ENCODE measurements around the gene GPR153. TPM values are rescaled to one million over a fixed set of nuclear protein-coding genes. Genes with fewer than 3 reads are reported as not detected.

GPR153 gene
- total and polyA plus RNA-seq, 2 donors (not counting 1 experiment from before 2014, with no cell fraction given): 4.0 to 8.9 TPM

DNA sequence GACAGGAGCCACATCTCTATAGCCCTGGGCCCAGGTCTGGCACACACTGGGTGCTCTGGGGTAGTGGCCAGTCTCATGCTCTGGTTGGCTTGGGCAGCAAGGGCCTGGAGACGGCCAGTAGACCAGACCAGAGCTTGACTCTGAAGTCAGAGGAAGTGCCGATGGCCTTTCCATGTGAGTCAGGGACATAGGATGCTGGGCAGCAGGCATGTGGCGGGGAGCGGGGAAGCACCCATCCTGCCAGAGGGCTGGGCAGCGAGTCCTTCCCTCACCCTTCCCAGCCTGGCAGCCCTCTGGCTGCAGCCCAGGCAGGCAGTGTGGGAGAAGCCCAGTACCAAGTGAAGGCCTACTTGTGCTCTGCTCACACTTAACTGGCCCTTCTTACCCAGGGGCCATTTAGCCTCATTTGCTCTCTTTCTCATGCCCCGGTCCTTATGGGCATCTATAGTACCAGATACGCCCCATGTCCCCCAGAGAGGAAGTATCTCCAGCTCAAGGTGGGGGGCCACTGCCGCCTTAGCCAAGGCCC is 3.3 kb downstream of the GPR153 start:
- no peak for DNase-seq (ENCODE audit: low read depth in 2 of 2)

DNA sequence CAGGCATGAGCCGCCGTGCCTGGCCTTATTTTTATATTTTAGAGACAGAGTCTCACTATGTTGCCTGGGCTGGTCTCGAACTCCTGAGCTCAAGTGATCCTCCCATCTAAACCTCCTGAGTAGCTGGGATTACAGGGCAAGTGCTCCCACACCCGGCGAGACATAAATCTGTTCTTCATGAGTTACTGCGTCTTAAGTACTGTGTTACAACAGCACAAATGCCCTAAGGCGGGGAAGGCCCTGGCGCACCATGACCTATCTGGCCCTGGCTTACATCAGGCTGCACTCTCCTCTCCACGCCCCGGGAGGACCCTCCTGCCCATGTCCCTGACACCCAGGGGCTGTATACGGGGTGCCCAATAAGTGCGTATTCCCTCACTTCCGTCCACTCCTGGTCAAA is 4.3 kb downstream of the GPR153 start:
- no peak overlapping the region for H3K4me3 ChIP-seq (replicated peaks in 1 of 4; ENCODE audit: control extremely low read depth in 1 of 4, insufficient read depth in 1 of 4, low read depth in 3 of 4, low read length in 4 of 4)
- no peaks in the 10 kb centered on the region for H4K20me1 ChIP-seq (ENCODE audit: control insufficient read depth, extremely low read depth, insufficient read depth, low read length)
- no peak overlapping the region for H2AFZ ChIP-seq (ENCODE audit: low read length)
- H3K4me2 ChIP-seq (ENCODE audit: extremely low read depth, insufficient read depth, low read length): no peak overlapping the region
- no peaks in the 10 kb centered on the region for H3K4me1 ChIP-seq (ENCODE audit: control insufficient read depth, extremely low read depth, insufficient read depth, low read length)
- TF ChIP-seq, protein P1, sequence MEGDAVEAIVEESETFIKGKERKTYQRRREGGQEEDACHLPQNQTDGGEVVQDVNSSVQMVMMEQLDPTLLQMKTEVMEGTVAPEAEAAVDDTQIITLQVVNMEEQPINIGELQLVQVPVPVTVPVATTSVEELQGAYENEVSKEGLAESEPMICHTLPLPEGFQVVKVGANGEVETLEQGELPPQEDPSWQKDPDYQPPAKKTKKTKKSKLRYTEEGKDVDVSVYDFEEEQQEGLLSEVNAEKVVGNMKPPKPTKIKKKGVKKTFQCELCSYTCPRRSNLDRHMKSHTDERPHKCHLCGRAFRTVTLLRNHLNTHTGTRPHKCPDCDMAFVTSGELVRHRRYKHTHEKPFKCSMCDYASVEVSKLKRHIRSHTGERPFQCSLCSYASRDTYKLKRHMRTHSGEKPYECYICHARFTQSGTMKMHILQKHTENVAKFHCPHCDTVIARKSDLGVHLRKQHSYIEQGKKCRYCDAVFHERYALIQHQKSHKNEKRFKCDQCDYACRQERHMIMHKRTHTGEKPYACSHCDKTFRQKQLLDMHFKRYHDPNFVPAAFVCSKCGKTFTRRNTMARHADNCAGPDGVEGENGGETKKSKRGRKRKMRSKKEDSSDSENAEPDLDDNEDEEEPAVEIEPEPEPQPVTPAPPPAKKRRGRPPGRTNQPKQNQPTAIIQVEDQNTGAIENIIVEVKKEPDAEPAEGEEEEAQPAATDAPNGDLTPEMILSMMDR (conservative IDR thresholded peaks at IDR 0.05 in 1 of 2, IDR thresholded peaks at IDR 0.05 in 1 of 2; ENCODE audit: low read depth in 1 of 2, low read length in 2 of 2): no peak
- no peak for TF ChIP-seq EZH2 (IDR thresholded peaks at IDR 0.05; ENCODE audit: low read length, missing control alignments)
- H3K9me3 ChIP-seq (ENCODE audit: control insufficient read depth, insufficient read depth, low read depth, low read length): no peaks in the 10 kb centered on the region
- H3K36me3 ChIP-seq (ENCODE audit: control insufficient read depth, insufficient read depth, low read length): no peaks in the 10 kb centered on the region
- H3K27me3 ChIP-seq (ENCODE audit: control insufficient read depth, insufficient read depth, low read length): no peaks in the 10 kb centered on the region
- no peak for DNase-seq (ENCODE audit: low read depth in 2 of 2)
- H3K27ac ChIP-seq (ENCODE audit: insufficient read depth, low read length): no peak overlapping the region
- H3K9ac ChIP-seq (ENCODE audit: insufficient read depth, low read length): no peak overlapping the region
- no peaks in the 10 kb centered on the region for H3K79me2 ChIP-seq (ENCODE audit: control insufficient read depth, insufficient read depth, low read length)

More for the DNA sequence above, 3.3 kb downstream of the GPR153 start:
- Histone ChIP-seq H3K9ac (ENCODE audit: insufficient read depth, low read length) (no peak overlapping the region), H4K20me1 (ENCODE audit: control insufficient read depth, extremely low read depth, insufficient read depth, low read length) (no peaks in the 10 kb centered on the region), H3K4me1 (ENCODE audit: control insufficient read depth, extremely low read depth, insufficient read depth, low read length) (no peaks in the 10 kb centered on the region), H3K9me3 (ENCODE audit: control insufficient read depth, insufficient read depth, low read depth, low read length) (no peaks in the 10 kb centered on the region), H3K36me3 (ENCODE audit: control insufficient read depth, insufficient read depth, low read length) (no peaks in the 10 kb centered on the region), H3K27me3 (ENCODE audit: control insufficient read depth, insufficient read depth, low read length) (no peaks in the 10 kb centered on the region), H3K4me2 (ENCODE audit: extremely low read depth, insufficient read depth, low read length) (no peak overlapping the region), H3K79me2 (ENCODE audit: control insufficient read depth, insufficient read depth, low read length) (no peaks in the 10 kb centered on the region), H2AFZ (ENCODE audit: low read length) (no peak overlapping the region), H3K27ac (ENCODE audit: insufficient read depth, low read length) (no peak overlapping the region), H3K4me3 (replicated peaks in 1 of 4; ENCODE audit: control extremely low read depth in 1 of 4, insufficient read depth in 1 of 4, low read depth in 3 of 4, low read length in 4 of 4) (no peak overlapping the region)
- TF ChIP-seq, protein P1 (conservative IDR thresholded peaks at IDR 0.05 in 1 of 2, IDR thresholded peaks at IDR 0.05 in 1 of 2; ENCODE audit: low read depth in 1 of 2, low read length in 2 of 2): no peak
- no peak for TF ChIP-seq EZH2 (IDR thresholded peaks at IDR 0.05; ENCODE audit: low read length, missing control alignments)

DNA sequence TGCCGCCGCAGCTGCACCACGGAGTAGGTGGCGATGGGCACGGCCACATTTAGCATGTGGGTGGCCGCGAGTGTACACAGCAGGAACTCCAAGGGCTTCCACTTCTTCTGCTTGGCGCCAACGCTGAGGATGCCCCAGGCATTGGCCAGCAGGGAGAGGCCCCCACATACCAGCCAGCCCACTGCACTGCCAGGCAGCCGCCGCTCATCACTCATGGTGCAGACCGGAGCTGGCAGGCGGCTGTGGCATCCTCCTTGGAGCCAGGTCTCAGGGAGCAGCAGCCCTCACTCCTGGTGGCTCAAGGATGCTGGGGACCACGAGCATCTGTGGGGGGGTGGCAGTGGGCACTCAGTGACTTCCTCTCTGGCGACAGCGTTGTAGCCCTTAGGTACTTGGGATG is 6.2 kb downstream of the GPR153 start:
- H4K20me1 ChIP-seq (ENCODE audit: control insufficient read depth, extremely low read depth, insufficient read depth, low read length): no peaks in the 10 kb centered on the region
- no peaks in the 10 kb centered on the region for H3K36me3 ChIP-seq (ENCODE audit: control insufficient read depth, insufficient read depth, low read length)
- no peaks in the 10 kb centered on the region for H3K4me1 ChIP-seq (ENCODE audit: control insufficient read depth, extremely low read depth, insufficient read depth, low read length)
- no peak overlapping the region for H3K4me2 ChIP-seq (ENCODE audit: extremely low read depth, insufficient read depth, low read length)
- H3K9me3 ChIP-seq (ENCODE audit: control insufficient read depth, insufficient read depth, low read depth, low read length): no peaks in the 10 kb centered on the region
- no peak for DNase-seq (ENCODE audit: low read depth in 2 of 2)
- no peak overlapping the region for H3K9ac ChIP-seq (ENCODE audit: insufficient read depth, low read length)
- no peak overlapping the region for H3K4me3 ChIP-seq (replicated peaks in 1 of 4; ENCODE audit: control extremely low read depth in 1 of 4, insufficient read depth in 1 of 4, low read depth in 3 of 4, low read length in 4 of 4)
- H3K27me3 ChIP-seq (ENCODE audit: control insufficient read depth, insufficient read depth, low read length): peaks cover 4% of the 10 kb centered on the region
- H3K27ac ChIP-seq (ENCODE audit: insufficient read depth, low read length): no peak overlapping the region
- H2AFZ ChIP-seq (ENCODE audit: low read length): no peak overlapping the region
- H3K79me2 ChIP-seq (ENCODE audit: control insufficient read depth, insufficient read depth, low read length): no peaks in the 10 kb centered on the region
- TF ChIP-seq, protein P1 (conservative IDR thresholded peaks at IDR 0.05 in 1 of 2, IDR thresholded peaks at IDR 0.05 in 1 of 2; ENCODE audit: low read depth in 1 of 2, low read length in 2 of 2): no peak
- no peak for TF ChIP-seq EZH2 (IDR thresholded peaks at IDR 0.05; ENCODE audit: low read length, missing control alignments)
